ENCODE measurements around the gene SMOC1. TPM values are rescaled to one million over a fixed set of nuclear protein-coding genes. Genes with fewer than 3 reads are reported as not detected.

Gene SMOC1
- total RNA-seq, 1 experiment from 2014 or later: 22.9 TPM

DNA sequence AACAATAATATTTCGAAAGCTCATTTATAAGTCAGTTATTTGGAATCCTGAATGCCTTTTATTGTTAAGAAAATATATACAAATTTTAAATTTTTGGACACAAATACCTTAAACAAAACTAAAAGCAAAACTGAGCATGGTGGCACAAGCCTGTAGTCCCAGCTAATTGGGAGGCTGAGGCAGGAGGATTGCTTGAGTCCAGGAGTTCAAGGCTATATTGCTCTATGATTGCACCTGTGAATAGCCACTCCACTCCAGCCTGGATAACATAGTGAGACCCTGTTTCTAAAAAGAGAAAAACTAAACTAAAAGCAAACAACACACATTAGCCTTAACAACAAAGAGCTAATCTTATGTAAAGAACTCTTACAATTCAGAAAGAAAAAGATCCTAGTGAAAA is 78.8 kb downstream of the SMOC1 start:
- ChIA-PET POLR2A (interaction anchor here (1.0 kb wide), 1 partner anchor 12 kb away, joined by 3 read pairs; no protein-coding TSS in a partner anchor), CTCF (interaction anchor here (1.4 kb wide), 1 partner anchor 10 kb away, joined by 6 read pairs; no protein-coding TSS in a partner anchor)
- TF ChIP-seq, protein P1, sequence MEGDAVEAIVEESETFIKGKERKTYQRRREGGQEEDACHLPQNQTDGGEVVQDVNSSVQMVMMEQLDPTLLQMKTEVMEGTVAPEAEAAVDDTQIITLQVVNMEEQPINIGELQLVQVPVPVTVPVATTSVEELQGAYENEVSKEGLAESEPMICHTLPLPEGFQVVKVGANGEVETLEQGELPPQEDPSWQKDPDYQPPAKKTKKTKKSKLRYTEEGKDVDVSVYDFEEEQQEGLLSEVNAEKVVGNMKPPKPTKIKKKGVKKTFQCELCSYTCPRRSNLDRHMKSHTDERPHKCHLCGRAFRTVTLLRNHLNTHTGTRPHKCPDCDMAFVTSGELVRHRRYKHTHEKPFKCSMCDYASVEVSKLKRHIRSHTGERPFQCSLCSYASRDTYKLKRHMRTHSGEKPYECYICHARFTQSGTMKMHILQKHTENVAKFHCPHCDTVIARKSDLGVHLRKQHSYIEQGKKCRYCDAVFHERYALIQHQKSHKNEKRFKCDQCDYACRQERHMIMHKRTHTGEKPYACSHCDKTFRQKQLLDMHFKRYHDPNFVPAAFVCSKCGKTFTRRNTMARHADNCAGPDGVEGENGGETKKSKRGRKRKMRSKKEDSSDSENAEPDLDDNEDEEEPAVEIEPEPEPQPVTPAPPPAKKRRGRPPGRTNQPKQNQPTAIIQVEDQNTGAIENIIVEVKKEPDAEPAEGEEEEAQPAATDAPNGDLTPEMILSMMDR (IDR thresholded peaks at IDR 0.05; ENCODE audit: unreplicated experiment): no peak
- Mint-ChIP-seq H3K27ac (ENCODE audit: low read depth, unreplicated experiment) (no peak overlapping the region), H3K9me3 (ENCODE audit: unreplicated experiment) (no peaks in the 10 kb centered on the region), H3K4me1 (ENCODE audit: insufficient read depth, unreplicated experiment) (no peaks in the 10 kb centered on the region), H3K4me3 (ENCODE audit: unreplicated experiment) (no peak overlapping the region), H3K27me3 (ENCODE audit: insufficient read depth, unreplicated experiment) (no peaks in the 10 kb centered on the region), H3K36me3 (ENCODE audit: insufficient read depth, unreplicated experiment) (peaks cover 12% of the 10 kb centered on the region)
- intact Hi-C loops (cut with micrococcal nuclease): no loop called here
- no peak for DNase-seq (ENCODE audit: unreplicated experiment)
- BruUV-seq (replicated peaks): no TSS peak

DNA sequence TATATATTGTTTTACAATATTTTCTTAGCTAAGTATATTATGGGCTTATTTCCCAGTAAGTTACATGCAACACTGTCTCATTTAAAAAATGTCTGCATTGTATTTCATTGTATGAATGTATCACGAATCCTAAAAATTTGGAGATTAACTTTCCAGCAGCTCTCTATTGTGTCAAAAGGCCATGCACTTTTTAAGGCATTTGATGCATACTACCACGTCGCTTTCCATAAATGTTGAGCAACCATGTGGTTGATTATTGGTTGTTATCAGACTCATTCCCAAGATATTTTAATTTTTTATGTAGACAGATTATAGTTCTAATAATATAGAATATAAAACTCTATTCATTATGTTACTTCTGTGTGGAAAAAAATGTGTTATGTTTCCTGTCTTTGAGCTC is 79.9 kb downstream of the SMOC1 start:
- TF ChIP-seq, protein P1 (IDR thresholded peaks at IDR 0.05; ENCODE audit: unreplicated experiment): no peak
- CTCF ChIA-PET: no interaction called here
- BruUV-seq (replicated peaks): no TSS peak

DNA sequence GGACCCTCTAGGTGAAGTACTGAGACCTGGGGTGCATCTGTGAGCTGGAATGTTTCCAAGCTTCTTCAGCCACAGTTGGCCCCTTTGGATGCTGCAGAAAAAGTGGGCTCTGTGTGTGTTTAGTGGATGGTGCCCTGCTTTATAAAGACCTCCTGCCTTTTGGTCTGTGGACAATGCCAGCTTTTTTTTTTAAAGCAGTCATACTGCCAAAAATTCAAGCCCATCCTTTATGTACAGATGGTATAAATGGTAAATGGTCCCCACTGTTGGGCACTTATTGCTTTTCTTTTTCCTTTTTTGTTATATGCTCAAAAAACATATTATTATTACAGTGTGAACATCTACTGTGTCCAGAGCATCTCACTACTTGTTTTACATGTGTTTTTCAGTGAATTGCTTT is 81.1 kb downstream of the SMOC1 start:
- BruUV-seq (replicated peaks): no TSS peak
- no peak overlapping the region for H3K4me3 Mint-ChIP-seq (ENCODE audit: unreplicated experiment)
- no peak for DNase-seq (ENCODE audit: unreplicated experiment)
- TF ChIP-seq, protein P1 (IDR thresholded peaks at IDR 0.05; ENCODE audit: unreplicated experiment): no peak
- POLR2A ChIA-PET: no interaction called here
- H3K36me3 Mint-ChIP-seq (ENCODE audit: insufficient read depth, unreplicated experiment): no peaks in the 10 kb centered on the region
- CTCF ChIA-PET: interaction anchor here (0.8 kb wide), 1 partner anchor 11 kb away, joined by 3 read pairs; no protein-coding TSS in a partner anchor
- H3K9me3 Mint-ChIP-seq (ENCODE audit: unreplicated experiment): no peaks in the 10 kb centered on the region
- H3K27ac Mint-ChIP-seq (ENCODE audit: low read depth, unreplicated experiment): no peak overlapping the region
- no peaks in the 10 kb centered on the region for H3K27me3 Mint-ChIP-seq (ENCODE audit: insufficient read depth, unreplicated experiment)
- H3K4me1 Mint-ChIP-seq (ENCODE audit: insufficient read depth, unreplicated experiment): no peaks in the 10 kb centered on the region
- intact Hi-C loops (cut with micrococcal nuclease): no loop called here

More for the DNA sequence above, 79.9 kb downstream of the SMOC1 start:
- Mint-ChIP-seq H3K36me3 (ENCODE audit: insufficient read depth, unreplicated experiment) (peaks cover 3% of the 10 kb centered on the region), H3K9me3 (ENCODE audit: unreplicated experiment) (no peaks in the 10 kb centered on the region), H3K27ac (ENCODE audit: low read depth, unreplicated experiment) (no peak overlapping the region), H3K4me1 (ENCODE audit: insufficient read depth, unreplicated experiment) (no peaks in the 10 kb centered on the region), H3K4me3 (ENCODE audit: unreplicated experiment) (no peak overlapping the region), H3K27me3 (ENCODE audit: insufficient read depth, unreplicated experiment) (no peaks in the 10 kb centered on the region)
- intact Hi-C loops (cut with micrococcal nuclease): no loop called here
- no peak for DNase-seq (ENCODE audit: unreplicated experiment)
- POLR2A ChIA-PET: interaction anchor here (0.6 kb wide), 1 partner anchor 77 kb away, joined by 3 read pairs; no protein-coding TSS in a partner anchor

DNA sequence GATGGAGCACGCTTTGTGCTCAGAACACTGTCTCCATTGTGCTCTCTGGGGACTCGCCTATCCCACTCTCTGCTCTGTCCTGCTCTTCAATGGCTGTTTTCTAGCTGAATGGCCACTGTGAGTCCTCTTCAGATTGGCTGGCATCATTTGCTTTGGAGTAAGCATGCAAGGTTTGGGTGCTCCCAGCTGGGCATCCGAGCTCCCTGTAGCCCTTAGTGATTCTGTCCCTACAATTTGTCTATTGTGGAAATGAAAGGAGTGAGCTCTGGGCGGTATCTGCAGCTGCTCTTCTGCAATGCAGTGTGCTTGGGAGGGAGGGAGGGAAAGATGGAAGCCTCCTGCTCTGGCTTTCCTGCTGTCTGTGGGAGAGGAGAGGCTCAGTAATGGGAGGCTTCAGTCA is 84.8 kb downstream of the SMOC1 start:
- intact Hi-C loops (cut with micrococcal nuclease): no loop called here
- BruUV-seq (replicated peaks): no TSS peak

More for the DNA sequence above, 84.8 kb downstream of the SMOC1 start:
- DNase-seq (ENCODE audit: unreplicated experiment): no peak
- CTCF ChIA-PET: no interaction called here
- Mint-ChIP-seq H3K27me3 (ENCODE audit: insufficient read depth, unreplicated experiment) (no peaks in the 10 kb centered on the region), H3K27ac (ENCODE audit: low read depth, unreplicated experiment) (no peak overlapping the region), H3K9me3 (ENCODE audit: unreplicated experiment) (no peaks in the 10 kb centered on the region), H3K4me1 (ENCODE audit: insufficient read depth, unreplicated experiment) (no peaks in the 10 kb centered on the region), H3K36me3 (ENCODE audit: insufficient read depth, unreplicated experiment) (no peaks in the 10 kb centered on the region), H3K4me3 (ENCODE audit: unreplicated experiment) (no peak overlapping the region)
- POLR2A ChIA-PET: no interaction called here
- TF ChIP-seq, protein P1 (IDR thresholded peaks at IDR 0.05; ENCODE audit: unreplicated experiment): no peak
